Endothelial cell of umbilical vein (primary cell): Measurements from ENCODE around the gene ADARB2. TPM values are rescaled to one million over a fixed set of nuclear protein-coding genes. Genes with fewer than 3 reads are reported as not detected.

ENCODE experiments used
- BruUV-seq: library from RNA; stranded (reverse); fragments of 400-500 nt; replicated peaks from 2 replicates; lab custom pipeline; 2021; lab: Mats Ljungman, UMichigan
- CTCF ChIA-PET: fragments of 300-600, 350-600 bp; sonication (Branson Sonifier 250); formaldehyde crosslinking; loops from one replicate; lab custom pipeline; 2021; ENCODE audit warnings: antibody characterized with exemption, inconsistent platforms; lab: Charles Lee
- POLR2A ChIA-PET: fragments of 300-600, 350-600 bp; sonication (Branson Sonifier 250); formaldehyde crosslinking; loops from one replicate; lab custom pipeline; 2021; ENCODE audit warnings: antibody characterized with exemption, inconsistent platforms; lab: Charles Lee
- DNase-seq: peaks from one replicate; pipeline ENCODE4 v3.0.0-alpha.2; 2011; ENCODE audit warnings: low read depth, low spot score
- FAIRE-seq: peaks from 2 replicates; lab custom pipeline; 2011; peaks lifted over from hg19 to GRCh38; lab: Jason Lieb, UNC
- H2AFZ ChIP-seq: 2 replicates; pipeline ENCODE4 v1.6.0; 2012; ENCODE audit warnings: low read depth, low read length, control low read depth, inconsistent platforms
- H3K27ac ChIP-seq: 2 replicates; pipeline ENCODE4 v1.5.1; 2011; ENCODE audit warnings: low read depth, mild to moderate bottlenecking, control low read depth, low read length, moderate library complexity; ENCODE audit not compliant: insufficient read depth
- H3K27me3 ChIP-seq, 2 experiments: 2 replicates each; pipeline versions ENCODE4 v1.6.0 to v1.6.1; 2011; ENCODE audit warnings: low read length in 2 of 2, mixed read lengths in 1 of 2; ENCODE audit not compliant: control insufficient read depth in 2 of 2, insufficient read depth in 2 of 2
- H3K36me3 ChIP-seq, 2 experiments: 2 replicates in 1 of 2; 3 replicates in 1 of 2; pipeline ENCODE4 v1.5.1; 2011; ENCODE audit warnings: low read length in 2 of 2, mild to moderate bottlenecking in 1 of 2, moderate library complexity in 1 of 2; ENCODE audit not compliant: control insufficient read depth in 2 of 2, insufficient read depth in 2 of 2; ENCODE audit errors: extremely low read depth in 1 of 2
- H3K4me1 ChIP-seq: 3 replicates; pipeline ENCODE4 v1.5.1; 2011; ENCODE audit warnings: mild to moderate bottlenecking, low read length; ENCODE audit not compliant: control insufficient read depth, insufficient read depth; ENCODE audit errors: extremely low read depth
- H3K4me2 ChIP-seq: 2 replicates; pipeline ENCODE4 v1.6.1; 2011; ENCODE audit warnings: low read length, control low read depth, mixed read lengths; ENCODE audit not compliant: insufficient read depth
- H3K4me3 ChIP-seq, 3 experiments: fragments of 200-600 bp in 1 of 3; sonication (generic), shearing (Covaris generic) in 1 of 3; replicated peaks in 1 of 3; 2 replicates each; pipeline ENCODE4 v1.5.1; 2011 to 2016; ENCODE audit warnings: control low read depth in 3 of 3, low read length in 3 of 3, mild to moderate bottlenecking in 2 of 3, inconsistent platforms in 1 of 3, low read depth in 1 of 3, moderate library complexity in 1 of 3; ENCODE audit not compliant: insufficient read depth in 1 of 3
- H3K79me2 ChIP-seq: 2 replicates; pipeline ENCODE4 v1.6.0; 2012; ENCODE audit warnings: low read length, inconsistent platforms; ENCODE audit not compliant: control insufficient read depth, insufficient read depth
- H3K9ac ChIP-seq: replicated peaks from 2 replicates; pipeline ENCODE3; 2011; ENCODE audit warnings: low read length, control low read depth; ENCODE audit not compliant: insufficient read depth; ENCODE audit errors: extremely low read depth
- H3K9me1 ChIP-seq: replicated peaks from 3 replicates; pipeline ENCODE4 v1.6.0; 2011; ENCODE audit warnings: mild to moderate bottlenecking, low read length; ENCODE audit not compliant: control insufficient read depth, insufficient read depth; ENCODE audit errors: extremely low read depth
- H3K9me3 ChIP-seq: replicated peaks from 2 replicates; pipeline ENCODE4 v1.5.1; 2012; ENCODE audit warnings: low read length, inconsistent platforms; ENCODE audit not compliant: control insufficient read depth, insufficient read depth
- H4K20me1 ChIP-seq: replicated peaks from 2 replicates; pipeline ENCODE3; 2011; ENCODE audit warnings: mild to moderate bottlenecking, low read length; ENCODE audit not compliant: control insufficient read depth, insufficient read depth; ENCODE audit errors: extremely low read depth
- EZH2 ChIP-seq: IDR thresholded peaks from 2 replicates; pipeline ENCODE4 v1.6.1; 2012; ENCODE audit warnings: borderline replicate concordance, low read depth, mild to moderate bottlenecking, moderate library complexity, low read length, inconsistent platforms; ENCODE audit not compliant: severe bottlenecking
- FOS ChIP-seq: IDR thresholded peaks from 2 replicates; pipeline ENCODE4 v1.6.1; 2011; ENCODE audit warnings: mild to moderate bottlenecking, low read length, moderate library complexity, borderline replicate concordance; ENCODE audit not compliant: insufficient read depth
- GATA2 ChIP-seq: IDR thresholded peaks from 2 replicates; pipeline ENCODE4 v1.7.0; 2011; ENCODE audit warnings: low read depth, mild to moderate bottlenecking, moderate library complexity, mixed read lengths, low read length; ENCODE audit not compliant: insufficient read length, insufficient read depth
- JUN ChIP-seq: IDR thresholded peaks from 2 replicates; pipeline ENCODE4 v1.6.1; 2011; ENCODE audit warnings: borderline replicate concordance, low read depth; ENCODE audit not compliant: insufficient read length, insufficient read depth
- MYC ChIP-seq: IDR thresholded peaks from one replicate; pipeline ENCODE4 v1.6.1; 2011; ENCODE audit warnings: mild to moderate bottlenecking, low read depth, low read length
- POLR2A ChIP-seq: IDR thresholded peaks from 2 replicates; pipeline ENCODE4 v1.6.1; 2012; ENCODE audit warnings: low read depth, mild to moderate bottlenecking, control low read depth, low read length
- POLR2AphosphoS5 ChIP-seq: IDR thresholded peaks from 2 replicates; pipeline ENCODE4 v1.6.1; 2012; ENCODE audit warnings: low read depth, mild to moderate bottlenecking, control low read depth, low read length, moderate library complexity; ENCODE audit not compliant: insufficient read depth
- dilution Hi-C: fragments of 300-500 bp; cut with MboI; formaldehyde crosslinking; loops from one replicate; pipeline ENCODE4 v1.15.0; 2019; ENCODE audit warnings: low sequenced_read_pairs; ENCODE audit not compliant: extremely low pct_ligation_motif_present
- intact Hi-C: fragments of 100-400 bp; cut with micrococcal nuclease; formaldehyde crosslinking; loops from one replicate; pipeline ENCODE4 v1.10.0; 2022
- polyA plus RNA-seq, 4 experiments: library from polyadenylated mRNA; depleted of rRNA in 3 of 4; stranded (reverse) in 3 of 4; unstranded in 1 of 4; fragments of >200 nt; gene quantifications; 2 replicates each; pipeline versions ENCODE4 v1.2.1 to v1.2.3, GENCODE V29; 2011 to 2012; ENCODE audit warnings: missing spikeins in 1 of 4
- total RNA-seq: library from RNA; stranded (reverse); gene quantifications from 2 replicates; pipeline ENCODE4 v1.2.3, GENCODE V29; 2021
- TF ChIP-seq, protein P1 (sequence below), 2 donors: IDR thresholded peaks; 1 replicate in 1 of 2; 2 replicates in 1 of 2; pipeline ENCODE4 v1.5.1; 2011; ENCODE audit warnings: low read length in 2 of 2, mild to moderate bottlenecking in 2 of 2, moderate library complexity in 2 of 2, control low read depth in 1 of 2, inconsistent platforms in 1 of 2, low read depth in 1 of 2; ENCODE audit not compliant: insufficient read depth in 1 of 2; ENCODE audit errors: extremely low read depth in 1 of 2
- TF ChIP-seq, protein P2 (sequence below): IDR thresholded peaks from 2 replicates; pipeline ENCODE4 v1.6.1; 2011; ENCODE audit not compliant: insufficient read depth, insufficient read length

The ADARB2 gene
- total and polyA plus RNA-seq, 2 donors (not counting 3 experiments of a cell fraction or from before 2014, with no cell fraction given), result not detected

DNA sequence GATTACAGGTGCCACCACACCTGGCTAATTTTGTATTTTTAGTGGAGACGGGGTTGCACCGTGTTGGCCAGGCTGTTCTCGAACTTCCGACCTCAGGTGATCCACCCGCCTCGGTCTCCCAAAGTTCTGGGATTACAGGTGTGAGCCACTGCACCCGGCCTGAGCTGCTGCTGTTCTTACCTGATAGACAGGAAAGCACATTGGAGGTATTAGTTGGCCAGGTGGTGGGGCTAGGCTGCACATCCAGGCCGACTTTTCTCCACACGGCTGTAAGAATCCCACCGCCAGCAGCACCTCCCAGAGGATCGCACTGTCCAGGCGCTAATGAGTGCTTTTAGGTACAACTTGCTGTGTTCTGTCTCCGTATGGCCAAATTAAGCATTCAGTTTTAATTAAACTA, 568.6 kb downstream of the ADARB2 start:
- H3K27ac ChIP-seq, result no peak overlapping the region
- intact Hi-C loops (no loop called here), dilution Hi-C loops (no loop called here)
- no peaks in the 10 kb centered on the region for H3K9me1 ChIP-seq
- no peaks in the 10 kb centered on the region for H3K79me2 ChIP-seq
- H3K4me2 ChIP-seq, result no peak overlapping the region
- DNase-seq (no peak), FAIRE-seq (no peak)
- no peaks in the 10 kb centered on the region for H3K27me3 ChIP-seq
- no peaks in the 10 kb centered on the region for H4K20me1 ChIP-seq
- no peaks in the 10 kb centered on the region for H3K36me3 ChIP-seq
- H3K4me1 ChIP-seq, result no peaks in the 10 kb centered on the region
- no peak for TF ChIP-seq FOS
- no peak for TF ChIP-seq POLR2AphosphoS5
- H3K9me3 ChIP-seq, result no peaks in the 10 kb centered on the region
- no TSS peak for BruUV-seq
- no peak overlapping the region for H3K4me3 ChIP-seq
- no peak overlapping the region for H2AFZ ChIP-seq
- ChIA-PET CTCF (no interaction called here), POLR2A (no interaction called here)
- no peak overlapping the region for H3K9ac ChIP-seq

DNA sequence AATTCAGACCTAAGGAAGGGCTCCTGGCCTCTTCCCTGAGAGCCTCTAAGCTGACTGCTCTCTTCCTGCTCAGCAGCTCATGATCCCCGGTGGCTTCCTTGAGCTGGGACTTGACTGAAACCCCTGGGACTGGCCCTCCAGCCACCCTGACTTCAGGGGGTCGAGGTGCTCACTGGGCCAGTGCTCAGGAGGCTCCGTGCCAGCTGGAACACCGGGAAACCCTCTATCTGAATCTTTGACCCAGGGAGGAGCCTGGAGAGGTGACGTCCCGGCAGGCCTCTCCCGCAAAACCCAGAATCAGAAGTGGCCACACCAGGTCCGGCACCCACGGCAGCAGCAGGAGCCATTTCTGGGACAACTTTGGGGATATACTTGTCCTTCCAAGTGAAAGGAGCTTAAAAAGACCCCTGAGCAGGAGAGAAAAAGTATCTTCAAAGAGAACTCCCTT, 570.5 kb downstream of the ADARB2 start:
- Histone ChIP-seq H3K36me3 (no peaks in the 10 kb centered on the region), H4K20me1 (no peaks in the 10 kb centered on the region), H3K79me2 (no peaks in the 10 kb centered on the region), H3K4me1 (no peaks in the 10 kb centered on the region), H2AFZ (no peak overlapping the region), H3K4me3 (no peak overlapping the region), H3K9ac (no peak overlapping the region), H3K9me3 (no peaks in the 10 kb centered on the region), H3K9me1 (no peaks in the 10 kb centered on the region), H3K4me2 (no peak overlapping the region), H3K27ac (no peak overlapping the region), H3K27me3 (no peaks in the 10 kb centered on the region)
- no peak for DNase-seq
- dilution Hi-C loops, result no loop called here
- TF ChIP-seq POLR2A, result no peak
- TF ChIP-seq, protein P1, sequence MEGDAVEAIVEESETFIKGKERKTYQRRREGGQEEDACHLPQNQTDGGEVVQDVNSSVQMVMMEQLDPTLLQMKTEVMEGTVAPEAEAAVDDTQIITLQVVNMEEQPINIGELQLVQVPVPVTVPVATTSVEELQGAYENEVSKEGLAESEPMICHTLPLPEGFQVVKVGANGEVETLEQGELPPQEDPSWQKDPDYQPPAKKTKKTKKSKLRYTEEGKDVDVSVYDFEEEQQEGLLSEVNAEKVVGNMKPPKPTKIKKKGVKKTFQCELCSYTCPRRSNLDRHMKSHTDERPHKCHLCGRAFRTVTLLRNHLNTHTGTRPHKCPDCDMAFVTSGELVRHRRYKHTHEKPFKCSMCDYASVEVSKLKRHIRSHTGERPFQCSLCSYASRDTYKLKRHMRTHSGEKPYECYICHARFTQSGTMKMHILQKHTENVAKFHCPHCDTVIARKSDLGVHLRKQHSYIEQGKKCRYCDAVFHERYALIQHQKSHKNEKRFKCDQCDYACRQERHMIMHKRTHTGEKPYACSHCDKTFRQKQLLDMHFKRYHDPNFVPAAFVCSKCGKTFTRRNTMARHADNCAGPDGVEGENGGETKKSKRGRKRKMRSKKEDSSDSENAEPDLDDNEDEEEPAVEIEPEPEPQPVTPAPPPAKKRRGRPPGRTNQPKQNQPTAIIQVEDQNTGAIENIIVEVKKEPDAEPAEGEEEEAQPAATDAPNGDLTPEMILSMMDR (IDR thresholded peaks at IDR 0.05; ENCODE audit: extremely low read depth in 1 of 2, insufficient read depth in 1 of 2, low read depth in 1 of 2, low read length in 2 of 2), result no peak
- TF ChIP-seq GATA2, result no peak
- no peak for TF ChIP-seq POLR2AphosphoS5
- no peak for TF ChIP-seq JUN
- TF ChIP-seq, protein P2, sequence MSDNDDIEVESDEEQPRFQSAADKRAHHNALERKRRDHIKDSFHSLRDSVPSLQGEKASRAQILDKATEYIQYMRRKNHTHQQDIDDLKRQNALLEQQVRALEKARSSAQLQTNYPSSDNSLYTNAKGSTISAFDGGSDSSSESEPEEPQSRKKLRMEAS, result no peak
- TF ChIP-seq EZH2, result no peak
- no peak for TF ChIP-seq MYC
- TF ChIP-seq FOS, result no peak
- FAIRE-seq, result no peak
- no TSS peak for BruUV-seq
- ChIA-PET POLR2A (no interaction called here), CTCF (no interaction called here)
- intact Hi-C loops, result no loop called here
